SK-N-SH treated with all-trans-retinoic acid at 6 μM for 48 hours (cell line): ENCODE measurements around the gene JADE3.

Experiments used
- ATAC-seq: fragments of 200-7000 bp; cut with Tn5 transposase; 3 replicates; pipeline ENCODE4 v1.9.1; 2020; ENCODE audit warnings: mild to moderate bottlenecking, moderate library complexity
- ARNTL ChIP-seq: fragments of 450-650 bp; formaldehyde crosslinking; IDR thresholded peaks from 2 replicates; pipeline ENCODE4 v1.5.0; 2020; ENCODE audit warnings: low read depth, mild to moderate bottlenecking, moderate library complexity, borderline replicate concordance
- BACH2 ChIP-seq: fragments of 250-450 bp; sonication (Bioruptor Pico); IDR thresholded peaks from 2 replicates; pipeline ENCODE4 v1.9.0; 2021; ENCODE audit warnings: mild to moderate bottlenecking, borderline replicate concordance
- CREB5 ChIP-seq: fragments of 250-450 bp; sonication (Bioruptor Pico); IDR thresholded peaks from 2 replicates; pipeline ENCODE4 v1.5.1; 2020; ENCODE audit warnings: low read depth, mild to moderate bottlenecking, moderate library complexity
- CSDC2 ChIP-seq: fragments of 250-450 bp; sonication (Bioruptor Pico); IDR thresholded peaks from 2 replicates; pipeline ENCODE4 v1.5.0; 2020; ENCODE audit warnings: mild to moderate bottlenecking, moderate library complexity
- ESRRG ChIP-seq: fragments of 250-450 bp; sonication (Bioruptor Pico); IDR thresholded peaks from 2 replicates; pipeline ENCODE4 v1.6.1; 2021; ENCODE audit warnings: mild to moderate bottlenecking
- ISL1 ChIP-seq: fragments of 250-450 bp; sonication (Bioruptor Pico); IDR thresholded peaks from 2 replicates; pipeline ENCODE4 v2.1.2; 2022; ENCODE audit warnings: mild to moderate bottlenecking, moderate library complexity
- OSR1 ChIP-seq: fragments of 250-450 bp; sonication (Bioruptor Pico); IDR thresholded peaks from 2 replicates; pipeline ENCODE4 v1.8.0; 2022; ENCODE audit warnings: moderate library complexity, mild to moderate bottlenecking, inconsistent platforms
- PPARA ChIP-seq: fragments of 250-450 bp; sonication (Bioruptor Pico); IDR thresholded peaks from 2 replicates; pipeline ENCODE4 v1.5.0; 2020; ENCODE audit warnings: mild to moderate bottlenecking, borderline replicate concordance
- RARB ChIP-seq: fragments of 250-450 bp; sonication (Bioruptor Pico); IDR thresholded peaks from 2 replicates; pipeline ENCODE4 v1.8.0; 2021; ENCODE audit warnings: mild to moderate bottlenecking, moderate library complexity
- TCF4 ChIP-seq: fragments of 250-450 bp; sonication (Bioruptor Pico); IDR thresholded peaks from 2 replicates; pipeline ENCODE4 v1.8.0; 2021; ENCODE audit warnings: mild to moderate bottlenecking, moderate library complexity, borderline replicate concordance
- TOX ChIP-seq: fragments of 250-450 bp; sonication (Bioruptor Pico); IDR thresholded peaks from 2 replicates; pipeline ENCODE4 v1.8.0; 2021; ENCODE audit warnings: mild to moderate bottlenecking, moderate library complexity, borderline replicate concordance
- ZFP30 ChIP-seq: fragments of 450-650 bp; formaldehyde crosslinking; IDR thresholded peaks from 2 replicates; pipeline ENCODE4 v1.5.0; 2022; ENCODE audit warnings: mild to moderate bottlenecking, moderate library complexity
- ZNF565 ChIP-seq: fragments of 450-650 bp; formaldehyde crosslinking; conservative IDR thresholded peaks from 2 replicates; pipeline ENCODE4 v1.5.0; 2020; ENCODE audit warnings: low read depth, mild to moderate bottlenecking, moderate library complexity
- ZNF70 ChIP-seq: fragments of 450-650 bp; formaldehyde crosslinking; IDR thresholded peaks from 2 replicates; pipeline ENCODE4 v1.5.0; 2020; ENCODE audit warnings: mild to moderate bottlenecking, moderate library complexity
- ZNF8 ChIP-seq: fragments of 450-650 bp; formaldehyde crosslinking; IDR thresholded peaks from 2 replicates; pipeline ENCODE4 v1.5.0; 2020; ENCODE audit warnings: mild to moderate bottlenecking, moderate library complexity
- TF ChIP-seq, protein P1 (sequence below): fragments of 250-450 bp; sonication (Bioruptor Pico); IDR thresholded peaks from 2 replicates; pipeline ENCODE4 v1.8.0; 2021; ENCODE audit warnings: low read depth, mild to moderate bottlenecking, moderate library complexity, borderline replicate concordance
- TF ChIP-seq, protein P2 (sequence below): fragments of 250-450 bp; sonication (Bioruptor Pico); IDR thresholded peaks from 2 replicates; pipeline ENCODE4 v1.5.0; 2020; ENCODE audit warnings: mild to moderate bottlenecking, moderate library complexity
- TF ChIP-seq, protein P3 (sequence below): fragments of 250-450 bp; sonication (Bioruptor Pico); IDR thresholded peaks from 2 replicates; pipeline ENCODE4 v1.8.0; 2020; ENCODE audit warnings: mild to moderate bottlenecking, moderate library complexity, borderline replicate concordance

The JADE3 gene

GRCh38 chrX:47093248-47093647, 181.0 kb downstream of the JADE3 start (continued):
- TF ChIP-seq, protein P1, sequence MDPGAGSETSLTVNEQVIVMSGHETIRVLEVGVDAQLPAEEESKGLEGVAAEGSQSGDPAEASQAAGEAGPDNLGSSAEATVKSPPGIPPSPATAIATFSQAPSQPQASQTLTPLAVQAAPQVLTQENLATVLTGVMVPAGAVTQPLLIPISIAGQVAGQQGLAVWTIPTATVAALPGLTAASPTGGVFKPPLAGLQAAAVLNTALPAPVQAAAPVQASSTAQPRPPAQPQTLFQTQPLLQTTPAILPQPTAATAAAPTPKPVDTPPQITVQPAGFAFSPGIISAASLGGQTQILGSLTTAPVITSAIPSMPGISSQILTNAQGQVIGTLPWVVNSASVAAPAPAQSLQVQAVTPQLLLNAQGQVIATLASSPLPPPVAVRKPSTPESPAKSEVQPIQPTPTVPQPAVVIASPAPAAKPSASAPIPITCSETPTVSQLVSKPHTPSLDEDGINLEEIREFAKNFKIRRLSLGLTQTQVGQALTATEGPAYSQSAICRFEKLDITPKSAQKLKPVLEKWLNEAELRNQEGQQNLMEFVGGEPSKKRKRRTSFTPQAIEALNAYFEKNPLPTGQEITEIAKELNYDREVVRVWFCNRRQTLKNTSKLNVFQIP (CRISPR knock-in tag) = no peak
- TF ChIP-seq ESRRG (CRISPR knock-in tag) (no peak), CSDC2 (CRISPR knock-in tag) (no peak), ZNF565 (CRISPR knock-in tag) (no peak)
- TF ChIP-seq, protein P2, sequence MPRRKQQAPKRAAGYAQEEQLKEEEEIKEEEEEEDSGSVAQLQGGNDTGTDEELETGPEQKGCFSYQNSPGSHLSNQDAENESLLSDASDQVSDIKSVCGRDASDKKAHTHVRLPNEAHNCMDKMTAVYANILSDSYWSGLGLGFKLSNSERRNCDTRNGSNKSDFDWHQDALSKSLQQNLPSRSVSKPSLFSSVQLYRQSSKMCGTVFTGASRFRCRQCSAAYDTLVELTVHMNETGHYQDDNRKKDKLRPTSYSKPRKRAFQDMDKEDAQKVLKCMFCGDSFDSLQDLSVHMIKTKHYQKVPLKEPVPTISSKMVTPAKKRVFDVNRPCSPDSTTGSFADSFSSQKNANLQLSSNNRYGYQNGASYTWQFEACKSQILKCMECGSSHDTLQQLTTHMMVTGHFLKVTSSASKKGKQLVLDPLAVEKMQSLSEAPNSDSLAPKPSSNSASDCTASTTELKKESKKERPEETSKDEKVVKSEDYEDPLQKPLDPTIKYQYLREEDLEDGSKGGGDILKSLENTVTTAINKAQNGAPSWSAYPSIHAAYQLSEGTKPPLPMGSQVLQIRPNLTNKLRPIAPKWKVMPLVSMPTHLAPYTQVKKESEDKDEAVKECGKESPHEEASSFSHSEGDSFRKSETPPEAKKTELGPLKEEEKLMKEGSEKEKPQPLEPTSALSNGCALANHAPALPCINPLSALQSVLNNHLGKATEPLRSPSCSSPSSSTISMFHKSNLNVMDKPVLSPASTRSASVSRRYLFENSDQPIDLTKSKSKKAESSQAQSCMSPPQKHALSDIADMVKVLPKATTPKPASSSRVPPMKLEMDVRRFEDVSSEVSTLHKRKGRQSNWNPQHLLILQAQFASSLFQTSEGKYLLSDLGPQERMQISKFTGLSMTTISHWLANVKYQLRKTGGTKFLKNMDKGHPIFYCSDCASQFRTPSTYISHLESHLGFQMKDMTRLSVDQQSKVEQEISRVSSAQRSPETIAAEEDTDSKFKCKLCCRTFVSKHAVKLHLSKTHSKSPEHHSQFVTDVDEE (CRISPR knock-in tag) = no peak

DNA sequence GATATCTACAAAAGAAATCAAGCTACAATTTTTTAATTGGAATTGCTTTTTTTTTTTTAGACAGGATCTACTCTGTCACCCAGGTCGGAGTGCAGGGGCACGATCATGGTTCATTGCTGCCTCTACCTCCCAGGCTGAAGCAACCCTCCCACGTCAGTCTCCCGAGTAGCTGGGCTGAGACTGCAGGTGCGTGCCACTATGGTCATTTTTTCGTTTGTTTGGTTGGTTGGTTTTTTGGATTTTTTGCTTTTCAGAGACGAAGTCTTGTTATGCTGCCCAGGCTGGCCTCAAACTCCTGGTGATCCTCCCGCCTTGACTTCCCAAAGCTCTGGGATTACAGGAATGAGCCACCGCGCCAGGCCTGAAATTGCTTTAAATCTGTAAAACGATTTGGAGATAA, 181.6 kb downstream of the JADE3 start:
- no peak for ATAC-seq
- TF ChIP-seq, protein P3, sequence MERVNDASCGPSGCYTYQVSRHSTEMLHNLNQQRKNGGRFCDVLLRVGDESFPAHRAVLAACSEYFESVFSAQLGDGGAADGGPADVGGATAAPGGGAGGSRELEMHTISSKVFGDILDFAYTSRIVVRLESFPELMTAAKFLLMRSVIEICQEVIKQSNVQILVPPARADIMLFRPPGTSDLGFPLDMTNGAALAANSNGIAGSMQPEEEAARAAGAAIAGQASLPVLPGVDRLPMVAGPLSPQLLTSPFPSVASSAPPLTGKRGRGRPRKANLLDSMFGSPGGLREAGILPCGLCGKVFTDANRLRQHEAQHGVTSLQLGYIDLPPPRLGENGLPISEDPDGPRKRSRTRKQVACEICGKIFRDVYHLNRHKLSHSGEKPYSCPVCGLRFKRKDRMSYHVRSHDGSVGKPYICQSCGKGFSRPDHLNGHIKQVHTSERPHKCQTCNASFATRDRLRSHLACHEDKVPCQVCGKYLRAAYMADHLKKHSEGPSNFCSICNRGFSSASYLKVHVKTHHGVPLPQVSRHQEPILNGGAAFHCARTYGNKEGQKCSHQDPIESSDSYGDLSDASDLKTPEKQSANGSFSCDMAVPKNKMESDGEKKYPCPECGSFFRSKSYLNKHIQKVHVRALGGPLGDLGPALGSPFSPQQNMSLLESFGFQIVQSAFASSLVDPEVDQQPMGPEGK (CRISPR knock-in tag) = no peak
- no peak for TF ChIP-seq OSR1 (CRISPR knock-in tag)
- TF ChIP-seq ZNF8 (CRISPR knock-in tag) = no peak
- no peak for TF ChIP-seq RARB (CRISPR knock-in tag)
- TF ChIP-seq ARNTL (CRISPR knock-in tag) = no peak
- TF ChIP-seq, protein P1 (CRISPR knock-in tag) = no peak

GRCh38 chrX:47097018-47097417, 184.8 kb downstream of the JADE3 start:
- no peak for TF ChIP-seq TOX (CRISPR knock-in tag)
- no peak for TF ChIP-seq ISL1 (CRISPR knock-in tag)
- no peak for TF ChIP-seq ZNF70 (CRISPR knock-in tag)
- no peak for TF ChIP-seq ZFP30 (CRISPR knock-in tag)
- TF ChIP-seq ZNF8 (CRISPR knock-in tag) = no peak
- TF ChIP-seq BACH2 (CRISPR knock-in tag) = no peak
- TF ChIP-seq, all 23 proteins: peak for 0
- ATAC-seq = no peak

DNA sequence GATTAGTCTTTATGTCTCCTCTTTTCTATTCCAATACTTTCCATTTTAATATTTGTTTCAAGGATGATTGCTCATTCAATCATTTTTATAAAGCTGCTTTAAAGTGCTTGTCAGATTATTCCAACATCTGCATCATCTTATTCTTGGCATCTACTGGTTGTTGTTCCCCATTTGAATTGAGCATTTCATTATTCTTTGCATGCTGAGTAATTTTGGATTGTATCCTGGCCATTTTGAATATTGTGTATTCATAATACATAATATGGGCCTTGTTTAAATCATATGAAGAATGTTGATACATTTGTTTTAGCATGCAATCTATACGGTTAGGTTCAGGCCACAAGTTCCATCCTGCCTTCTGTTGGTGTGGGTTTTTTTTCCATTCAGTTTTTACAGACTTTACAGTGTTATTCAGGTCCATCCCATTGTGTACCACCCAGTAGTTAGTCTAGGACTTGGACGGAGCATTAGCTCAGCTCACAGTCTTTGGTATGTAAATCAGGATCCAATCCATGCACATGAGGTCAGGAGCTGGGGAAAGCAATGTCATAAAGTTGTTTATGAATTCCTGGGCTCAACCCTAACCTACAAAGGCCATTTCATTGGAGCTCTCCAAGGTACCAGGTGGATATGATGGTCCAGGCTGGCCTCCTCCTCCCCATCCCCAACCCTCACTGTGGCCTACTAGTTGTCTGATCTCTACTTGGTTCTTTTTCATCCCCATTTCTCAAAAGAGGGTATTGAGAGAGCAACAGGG, 186.3 kb downstream of the JADE3 start:
- no peak for ATAC-seq
- TF ChIP-seq PPARA (CRISPR knock-in tag) (no peak), CREB5 (CRISPR knock-in tag) (no peak), ARNTL (CRISPR knock-in tag) (no peak), ZNF70 (CRISPR knock-in tag) (no peak), ZFP30 (CRISPR knock-in tag) (no peak), TCF4 (CRISPR knock-in tag) (no peak), ZNF8 (CRISPR knock-in tag) (no peak)
